A549 (cell line): Measurements from ENCODE around the gene AMDHD1. TPM values are rescaled to one million over a fixed set of nuclear protein-coding genes. Genes with fewer than 3 reads are reported as not detected.

Experiments used
- ATAC-seq, 2 experiments: fragments of 200-7000 bp in 1 of 2; fragments of >200 bp in 1 of 2; cut with Nextera tagmentation in 1 of 2; cut with Tn5 transposase in 1 of 2; 3 replicates each; pipeline versions ENCODE4 v1.8.0 to v1.9.1; 2018 to 2020; ENCODE audit warnings: mild to moderate bottlenecking in 1 of 2, moderate library complexity in 1 of 2
- CTCF ChIA-PET: fragments of 300-600 bp; sonication (Branson Sonifier 250); formaldehyde crosslinking; extraction: SDS; loops from one replicate; lab custom pipeline; 2021; ENCODE audit warnings: antibody characterized with exemption, inconsistent platforms; lab: Yijun Ruan, JAX
- POLR2A ChIA-PET: fragments of 350-600 bp; formaldehyde crosslinking; extraction: SDS; loops from one replicate; lab custom pipeline; 2021; ENCODE audit warnings: antibody characterized with exemption, inconsistent platforms; lab: Yijun Ruan, JAX
- DNase-seq, 2 experiments: peaks; one replicate each; pipeline versions ENCODE4 v3.0.0 to v3.0.0-alpha.2; 2011 to 2016; ENCODE audit warnings: low read depth in 1 of 2, low spot score in 1 of 2
- FAIRE-seq: peaks from 2 replicates; lab custom pipeline; 2011; peaks lifted over from hg19 to GRCh38; lab: Jason Lieb, UNC
- H3K27ac ChIP-seq, 2 experiments: fragments of >200 bp; sonication (Bioruptor Twin); formaldehyde crosslinking; 3 replicates each; pipeline ENCODE4 v1.5.1; 2016 to 2017
- H3K4me1 ChIP-seq: fragments of >200 bp; sonication (Bioruptor Twin); formaldehyde crosslinking; 3 replicates; pipeline ENCODE4 v1.6.1; 2016
- H3K4me2 ChIP-seq: fragments of >200 bp; sonication (Bioruptor Twin); formaldehyde crosslinking; 3 replicates; pipeline ENCODE4 v1.6.1; 2016
- H3K4me3 ChIP-seq: fragments of >200 bp; sonication (Bioruptor Twin); formaldehyde crosslinking; 3 replicates; pipeline ENCODE4 v1.5.1; 2016
- H3K9me3 ChIP-seq: fragments of >200 bp; sonication (Bioruptor Twin); formaldehyde crosslinking; 3 replicates; pipeline ENCODE4 v1.6.1; 2016
- CBX2 ChIP-seq: fragments of 200-600 bp; sonication (generic); IDR thresholded peaks from 2 replicates; pipeline ENCODE4 v1.6.1; 2016; ENCODE audit warnings: low read depth, mild to moderate bottlenecking, borderline replicate concordance
- CBX8 ChIP-seq: fragments of 200-600 bp; sonication (generic); IDR thresholded peaks from 2 replicates; pipeline ENCODE4 v1.6.1; 2016
- CHD2 ChIP-seq: fragments of 150-350 bp; IDR thresholded peaks from 2 replicates; pipeline ENCODE4 v1.6.1; 2014; ENCODE audit warnings: low read length; ENCODE audit not compliant: partially characterized antibody
- ESRRA ChIP-seq: fragments of 150-350 bp; IDR thresholded peaks from 2 replicates; pipeline ENCODE4 v1.6.1; 2014; ENCODE audit warnings: mild to moderate bottlenecking, low read length, borderline replicate concordance
- HOXA7 ChIP-seq: fragments of 250-450 bp; sonication (Bioruptor Pico); IDR thresholded peaks from 2 replicates; pipeline ENCODE4 v1.5.0; 2020; ENCODE audit warnings: mild to moderate bottlenecking, moderate library complexity
- HOXB13 ChIP-seq: fragments of 250-450 bp; sonication (Bioruptor Pico); IDR thresholded peaks from 2 replicates; pipeline ENCODE4 v1.5.0; 2020; ENCODE audit warnings: low read depth, mild to moderate bottlenecking, moderate library complexity
- HOXB5 ChIP-seq: fragments of 250-450 bp; sonication (Bioruptor Pico); IDR thresholded peaks from 2 replicates; pipeline ENCODE4 v1.5.0; 2020; ENCODE audit warnings: mild to moderate bottlenecking, moderate library complexity
- JUN ChIP-seq, 2 experiments: fragments of >200 bp; sonication (Bioruptor Twin); formaldehyde crosslinking; IDR thresholded peaks; 2 replicates in 1 of 2; 3 replicates in 1 of 2; pipeline ENCODE4 v1.6.1; 2016 to 2017
- MAFK ChIP-seq: fragments of 450-650 bp; IDR thresholded peaks from 2 replicates; pipeline ENCODE4 v1.6.1; 2014; ENCODE audit not compliant: partially characterized antibody
- MAZ ChIP-seq: fragments of 150-350 bp; IDR thresholded peaks from 2 replicates; pipeline ENCODE4 v1.6.1; 2014; ENCODE audit warnings: antibody characterized with exemption, low read depth, low read length, borderline replicate concordance
- NFE2L2 ChIP-seq: fragments of 150-350 bp; conservative IDR thresholded peaks from 2 replicates; pipeline ENCODE4 v1.6.1; 2014; ENCODE audit warnings: low read length
- POLR2AphosphoS2 ChIP-seq: conservative IDR thresholded peaks from 2 replicates; pipeline ENCODE4 v1.6.1; 2012; ENCODE audit warnings: low read length, improper control_type of control experiment, inconsistent platforms
- RARB ChIP-seq: fragments of 250-450 bp; sonication (Bioruptor Pico); IDR thresholded peaks from 2 replicates; pipeline ENCODE4 v1.8.0; 2021; ENCODE audit warnings: mild to moderate bottlenecking, moderate library complexity
- TFCP2L1 ChIP-seq: fragments of 250-450 bp; sonication (Bioruptor Pico); IDR thresholded peaks from 2 replicates; pipeline ENCODE4 v1.5.0; 2021; ENCODE audit warnings: mild to moderate bottlenecking
- ZC3H11A ChIP-seq: fragments of 450-650 bp; IDR thresholded peaks from 2 replicates; pipeline ENCODE4 v1.6.1; 2014; ENCODE audit warnings: antibody characterized with exemption, mild to moderate bottlenecking
- WGBS: methylation state at CpG from one replicate; pipeline ENCODE4 v1.1.6; 2017; ENCODE audit errors: missing lambda C conversion rate; 5-methylcytosine and 5-hydroxymethylcytosine counted together
- polyA plus RNA-seq, 4 experiments: library from polyadenylated mRNA; depleted of rRNA in 3 of 4; stranded (reverse); fragments of >200 nt; fragmentation: RNase III in 1 of 4; extraction: RNeasy Plus Mini Kit Qiagen cat#74134 plus additional on column Dnase treatment in 1 of 4; gene quantifications; 2 replicates in 3 of 4; 3 replicates in 1 of 4; pipeline ENCODE4 v1.2.3, GENCODE V29; 2011 to 2017
- TF ChIP-seq, protein P1 (sequence below): fragments of 250-450 bp; sonication (Bioruptor Pico); IDR thresholded peaks from 2 replicates; pipeline ENCODE4 v1.5.0; 2021; ENCODE audit warnings: mild to moderate bottlenecking, moderate library complexity, borderline replicate concordance
- TF ChIP-seq, protein P2 (sequence below): fragments of 450-650 bp; IDR thresholded peaks from 2 replicates; pipeline ENCODE4 v1.6.1; 2014; ENCODE audit warnings: antibody characterized with exemption
- TF ChIP-seq, protein P3 (sequence below): fragments of 250-450 bp; sonication (Bioruptor Pico); IDR thresholded peaks from 2 replicates; pipeline ENCODE4 v1.5.0; 2020; ENCODE audit warnings: low read depth, mild to moderate bottlenecking, moderate library complexity
- TF ChIP-seq, protein P4 (sequence below): IDR thresholded peaks from 2 replicates; pipeline ENCODE4 v1.6.1; 2012

Gene AMDHD1
- polyA plus RNA-seq, 2 of the 4 experiments (the other 2 are of a cell fraction), result 4.1 to 7.7 TPM

DNA sequence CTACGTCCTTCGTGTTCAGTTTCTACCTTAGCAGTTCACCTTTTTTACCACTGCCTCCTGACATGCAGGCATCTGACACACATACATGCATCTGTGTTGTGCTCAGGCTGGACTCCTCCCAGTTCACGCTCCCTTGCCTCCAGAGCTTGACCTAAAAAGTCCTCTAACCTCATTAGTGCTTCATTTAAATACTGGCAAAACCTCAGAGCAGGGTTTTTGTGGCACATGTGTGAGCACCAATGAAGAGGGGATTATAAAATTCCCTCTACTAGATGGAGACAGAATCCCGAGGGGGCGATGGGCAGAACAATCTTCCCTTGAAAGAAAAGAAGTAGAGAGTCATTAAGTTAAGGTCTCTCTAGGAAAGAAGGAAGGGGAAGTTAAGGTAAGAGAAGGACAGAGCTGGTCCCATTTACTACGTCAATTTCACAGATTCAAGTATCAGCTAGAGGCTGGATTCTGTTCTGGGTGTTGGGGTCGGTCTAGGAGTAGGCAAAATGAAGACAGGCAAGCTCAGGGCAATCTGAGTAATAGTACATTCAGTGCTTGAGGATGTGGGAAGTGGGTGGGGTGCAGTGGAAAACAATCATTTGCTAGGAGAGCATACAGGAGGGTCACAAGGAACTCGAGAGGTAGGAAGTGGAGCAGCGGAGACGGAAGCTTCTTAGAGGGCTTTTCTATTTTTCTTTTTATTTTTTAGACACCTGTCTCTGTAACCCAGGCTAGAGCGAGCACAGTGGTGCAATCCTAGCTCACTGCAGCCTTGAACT lies 45.6 kb downstream of the AMDHD1 start:
- ATAC-seq, result no peak
- ChIA-PET CTCF (interaction anchor here (0.9 to 4.7 kb wide), 3 partner anchors 10 to 70 kb away, joined by 6 to 26 read pairs (median 6); no protein-coding TSS in a partner anchor), POLR2A (no interaction called here)
- no peaks in the 10 kb centered on the region for H3K9me3 ChIP-seq
- WGBS, result 48% methylated on average over 11 of the region's 11 CpGs
- H3K4me1 ChIP-seq, result no peaks in the 10 kb centered on the region
- no peak overlapping the region for H3K27ac ChIP-seq
- H3K4me3 ChIP-seq, result no peak overlapping the region
- no peak for DNase-seq
- FAIRE-seq, result no peak
- no peak overlapping the region for H3K4me2 ChIP-seq
- no peak for TF ChIP-seq CHD2
- TF ChIP-seq ESRRA, result no peak
- TF ChIP-seq, protein P1, sequence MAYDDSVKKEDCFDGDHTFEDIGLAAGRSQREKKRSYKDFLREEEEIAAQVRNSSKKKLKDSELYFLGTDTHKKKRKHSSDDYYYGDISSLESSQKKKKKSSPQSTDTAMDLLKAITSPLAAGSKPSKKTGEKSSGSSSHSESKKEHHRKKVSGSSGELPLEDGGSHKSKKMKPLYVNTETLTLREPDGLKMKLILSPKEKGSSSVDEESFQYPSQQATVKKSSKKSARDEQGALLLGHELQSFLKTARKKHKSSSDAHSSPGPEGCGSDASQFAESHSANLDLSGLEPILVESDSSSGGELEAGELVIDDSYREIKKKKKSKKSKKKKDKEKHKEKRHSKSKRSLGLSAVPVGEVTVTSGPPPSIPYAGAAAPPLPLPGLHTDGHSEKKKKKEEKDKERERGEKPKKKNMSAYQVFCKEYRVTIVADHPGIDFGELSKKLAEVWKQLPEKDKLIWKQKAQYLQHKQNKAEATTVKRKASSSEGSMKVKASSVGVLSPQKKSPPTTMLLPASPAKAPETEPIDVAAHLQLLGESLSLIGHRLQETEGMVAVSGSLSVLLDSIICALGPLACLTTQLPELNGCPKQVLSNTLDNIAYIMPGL, result no peak
- no peak for TF ChIP-seq JUN (IDR thresholded peaks at IDR 0.05)
- TF ChIP-seq RARB, result no peak
- no peak for TF ChIP-seq TFCP2L1 (CRISPR knock-in tag)
- TF ChIP-seq HOXA7, result no peak
- no peak for TF ChIP-seq ZC3H11A

DNA sequence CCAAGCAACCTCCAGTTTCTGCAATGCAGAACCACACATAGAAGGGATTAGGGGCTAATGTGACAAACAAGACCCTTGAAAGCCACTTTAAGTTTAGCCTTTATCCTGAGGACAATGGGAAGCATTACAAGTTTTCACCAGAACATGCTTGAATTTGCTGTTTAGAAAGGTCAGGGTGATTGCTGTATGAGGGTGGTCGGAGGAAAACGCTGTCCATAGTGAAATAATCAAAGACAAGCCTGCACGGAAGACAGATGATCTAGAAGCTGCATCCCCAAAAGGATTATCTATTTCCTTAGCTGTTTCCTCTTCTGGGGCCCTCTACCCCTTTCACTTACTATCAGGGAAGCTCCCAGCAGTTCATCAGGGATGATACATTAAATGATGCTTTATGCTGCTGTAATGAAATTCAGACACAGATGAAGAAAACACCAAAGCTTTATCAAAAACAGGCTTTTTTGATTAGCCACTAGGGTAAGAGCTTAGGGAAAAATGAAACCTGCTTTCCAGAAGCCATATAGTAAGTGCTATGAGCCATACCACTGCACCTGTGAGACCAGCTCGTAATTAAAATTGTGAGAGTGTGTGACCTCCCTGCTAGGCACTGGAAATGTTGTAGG lies 46.5 kb downstream of the AMDHD1 start:
- DNase-seq (no peak), FAIRE-seq (no peak), ATAC-seq (peak in 1 of 2 experiments; percentile 34; a peak in 3 of 6 replicates)
- 71% methylated on average over 4 of the region's 4 CpGs for WGBS
- no peak overlapping the region for H3K27ac ChIP-seq
- CTCF ChIA-PET, result interaction anchor here (0.6 to 4.7 kb wide), 3 partner anchors 9 to 225 kb away, joined by 3 to 26 read pairs (median 3); no protein-coding TSS in a partner anchor
- no peak overlapping the region for H3K4me3 ChIP-seq
- TF ChIP-seq TFCP2L1 (CRISPR knock-in tag), result no peak
- no peak for TF ChIP-seq MAFK
- no peak for TF ChIP-seq MAZ
- TF ChIP-seq HOXB13 (CRISPR knock-in tag), result no peak
- TF ChIP-seq, protein P2, sequence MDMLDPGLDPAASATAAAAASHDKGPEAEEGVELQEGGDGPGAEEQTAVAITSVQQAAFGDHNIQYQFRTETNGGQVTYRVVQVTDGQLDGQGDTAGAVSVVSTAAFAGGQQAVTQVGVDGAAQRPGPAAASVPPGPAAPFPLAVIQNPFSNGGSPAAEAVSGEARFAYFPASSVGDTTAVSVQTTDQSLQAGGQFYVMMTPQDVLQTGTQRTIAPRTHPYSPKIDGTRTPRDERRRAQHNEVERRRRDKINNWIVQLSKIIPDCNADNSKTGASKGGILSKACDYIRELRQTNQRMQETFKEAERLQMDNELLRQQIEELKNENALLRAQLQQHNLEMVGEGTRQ, result no peak
- TF ChIP-seq, protein P3, sequence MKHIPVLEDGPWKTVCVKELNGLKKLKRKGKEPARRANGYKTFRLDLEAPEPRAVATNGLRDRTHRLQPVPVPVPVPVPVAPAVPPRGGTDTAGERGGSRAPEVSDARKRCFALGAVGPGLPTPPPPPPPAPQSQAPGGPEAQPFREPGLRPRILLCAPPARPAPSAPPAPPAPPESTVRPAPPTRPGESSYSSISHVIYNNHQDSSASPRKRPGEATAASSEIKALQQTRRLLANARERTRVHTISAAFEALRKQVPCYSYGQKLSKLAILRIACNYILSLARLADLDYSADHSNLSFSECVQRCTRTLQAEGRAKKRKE, result no peak
- TF ChIP-seq, protein P4, sequence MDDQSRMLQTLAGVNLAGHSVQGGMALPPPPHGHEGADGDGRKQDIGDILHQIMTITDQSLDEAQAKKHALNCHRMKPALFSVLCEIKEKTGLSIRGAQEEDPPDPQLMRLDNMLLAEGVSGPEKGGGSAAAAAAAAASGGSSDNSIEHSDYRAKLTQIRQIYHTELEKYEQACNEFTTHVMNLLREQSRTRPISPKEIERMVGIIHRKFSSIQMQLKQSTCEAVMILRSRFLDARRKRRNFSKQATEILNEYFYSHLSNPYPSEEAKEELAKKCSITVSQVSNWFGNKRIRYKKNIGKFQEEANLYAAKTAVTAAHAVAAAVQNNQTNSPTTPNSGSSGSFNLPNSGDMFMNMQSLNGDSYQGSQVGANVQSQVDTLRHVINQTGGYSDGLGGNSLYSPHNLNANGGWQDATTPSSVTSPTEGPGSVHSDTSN, result no peak
- TF ChIP-seq HOXB5, result no peak
- TF ChIP-seq ZC3H11A, result no peak
- no peak for TF ChIP-seq CBX2
- TF ChIP-seq CBX8, result no peak
- TF ChIP-seq NFE2L2, result no peak
- TF ChIP-seq CHD2, result no peak
- no peak for TF ChIP-seq JUN (IDR thresholded peaks at IDR 0.05)
- TF ChIP-seq POLR2AphosphoS2, result no peak
- H3K4me1 ChIP-seq, result no peaks in the 10 kb centered on the region; the same call in 2 of the 3 replicates
- POLR2A ChIA-PET, result interaction anchor here (1.0 kb wide), 1 partner anchor 46 kb away, joined by 3 read pairs; the partner anchor contains the start of gene AMDHD1
- no peak overlapping the region for H3K4me2 ChIP-seq
- no peaks in the 10 kb centered on the region for H3K9me3 ChIP-seq
